Amniotic stem cell (primary cell): ENCODE data around the gene KIAA0319L.
A peak's percentile ranks its signal among the peaks of the same experiment; 100 is the strongest.
"Not testable (repeated sequence)": the region's sequence is repeated elsewhere in the genome, so short reads cannot be mapped to it uniquely, and the experiment has no call there.

Source experiments
- DNase-seq: peaks from one replicate; lab custom pipeline; 2025; lab: John Stamatoyannopoulos, UW

The KIAA0319L gene

GRCh38 chr1:35580949-35581388 lies 23.8 kb upstream of the KIAA0319L start:
- DNase-seq: no peak

- no peak for DNase-seq
These were observed 20.1 kb upstream of the KIAA0319L start for GRCh38 chr1:35577071-35577998.

- DNase-seq: not testable (repeated sequence)
These were observed 19.5 kb upstream of the KIAA0319L start for GRCh38 chr1:35576766-35577070.

- no peak for DNase-seq
These were observed 19.0 kb upstream of the KIAA0319L start for GRCh38 chr1:35576061-35576765.

GRCh38 chr1:35575416-35575958 lies 18.3 kb upstream of the KIAA0319L start:
- DNase-seq: no peak

GRCh38 chr1:35574655-35575415 lies 17.6 kb upstream of the KIAA0319L start:
- no peak for DNase-seq

- no peak for DNase-seq
These were observed 17.0 kb upstream of the KIAA0319L start for GRCh38 chr1:35574125-35574654.

- no peak for DNase-seq
These were observed 16.3 kb upstream of the KIAA0319L start, which contains the start of gene TFAP2E for GRCh38 chr1:35573198-35574124. Gene TFAP2E, plus strand, starts transcription at chr1:35573314. Its CDS starts 264 bp downstream, at chr1:35573578.

GRCh38 chr1:35572296-35572695 lies 15.1 kb upstream of the KIAA0319L start:
- DNase-seq: no peak

- no peak for DNase-seq
These were observed 14.1 kb upstream of the KIAA0319L start for GRCh38 chr1:35571263-35571662.

- DNase-seq: no peak
These were observed 13.5 kb upstream of the KIAA0319L start for GRCh38 chr1:35570589-35571137.

GRCh38 chr1:35569936-35570335 lies 12.7 kb upstream of the KIAA0319L start:
- no peak for DNase-seq

- DNase-seq: peak; percentile 64
These were observed 11.8 kb upstream of the KIAA0319L start for GRCh38 chr1:35568975-35569395.

- DNase-seq: no peak
These were observed 10.8 kb upstream of the KIAA0319L start for GRCh38 chr1:35567947-35568558.

GRCh38 chr1:35565742-35566133 lies 8.5 kb upstream of the KIAA0319L start:
- no peak for DNase-seq

GRCh38 chr1:35564884-35565741 lies 7.9 kb upstream of the KIAA0319L start:
- no peak for DNase-seq

GRCh38 chr1:35564037-35564883 lies 7.1 kb upstream of the KIAA0319L start:
- DNase-seq: peak; percentile 63

- DNase-seq: no peak
These were observed 6.0 kb upstream of the KIAA0319L start for GRCh38 chr1:35563166-35563565.
